Ascending aorta (tissue), 2 donors: ENCODE measurements around the gene RSAD1. TPM values are rescaled to one million over a fixed set of nuclear protein-coding genes. Genes with fewer than 3 reads are reported as not detected.

Experiments
- DNase-seq, 2 donors: peaks; one replicate each; pipeline ENCODE4 v3.0.0-alpha.2; 2019; ENCODE audit warnings: low spot score in 2 of 2
- H3K27ac ChIP-seq, 2 donors: fragments of 200-600 bp; sonication (generic); one replicate each; pipeline ENCODE4 v1.5.1; 2016 to 2017; ENCODE audit warnings: mild to moderate bottlenecking in 1 of 2
- H3K27me3 ChIP-seq: fragments of 200-600 bp; sonication (generic); one replicate; pipeline ENCODE4 v1.5.1; 2017
- H3K36me3 ChIP-seq, 2 donors: fragments of 200-600 bp; sonication (generic); one replicate each; pipeline ENCODE4 v1.5.1; 2016
- H3K4me1 ChIP-seq, 2 donors: fragments of 200-600 bp; sonication (generic); one replicate each; pipeline ENCODE4 v1.5.1; 2016 to 2017; ENCODE audit warnings: mild to moderate bottlenecking in 1 of 2
- H3K4me3 ChIP-seq, 2 donors: fragments of 200-600 bp; sonication (generic); one replicate each; pipeline ENCODE4 v1.5.1; 2016 to 2017; ENCODE audit warnings: mild to moderate bottlenecking in 1 of 2
- H3K9me3 ChIP-seq, 2 donors: fragments of 200-600 bp; sonication (generic); one replicate each; pipeline ENCODE4 v1.5.1; 2016
- intact Hi-C: fragments of 100-400 bp; cut with DNase I; formaldehyde crosslinking; loops from one replicate; pipeline ENCODE4 v1.15.1; 2023
- total RNA-seq: library from RNA; depleted of rRNA; stranded (reverse); fragments of >200 nt; gene quantifications from one replicate; pipeline ENCODE4 v1.1.0, GENCODE V29; 2016
- TF ChIP-seq, protein P1 (sequence below), 3 experiments: fragments of 200-600 bp in 2 of 3; fragments of 450-650 bp in 1 of 3; sonication (generic) in 2 of 3; IDR thresholded peaks; one replicate each; pipeline ENCODE4 v1.5.1; 2016 to 2019; ENCODE audit warnings: antibody characterized with exemption in 3 of 3, mild to moderate bottlenecking in 1 of 3, moderate library complexity in 1 of 3

Gene RSAD1
- total RNA-seq, 1 donor from 2014 or later: 36.7 TPM

DNA sequence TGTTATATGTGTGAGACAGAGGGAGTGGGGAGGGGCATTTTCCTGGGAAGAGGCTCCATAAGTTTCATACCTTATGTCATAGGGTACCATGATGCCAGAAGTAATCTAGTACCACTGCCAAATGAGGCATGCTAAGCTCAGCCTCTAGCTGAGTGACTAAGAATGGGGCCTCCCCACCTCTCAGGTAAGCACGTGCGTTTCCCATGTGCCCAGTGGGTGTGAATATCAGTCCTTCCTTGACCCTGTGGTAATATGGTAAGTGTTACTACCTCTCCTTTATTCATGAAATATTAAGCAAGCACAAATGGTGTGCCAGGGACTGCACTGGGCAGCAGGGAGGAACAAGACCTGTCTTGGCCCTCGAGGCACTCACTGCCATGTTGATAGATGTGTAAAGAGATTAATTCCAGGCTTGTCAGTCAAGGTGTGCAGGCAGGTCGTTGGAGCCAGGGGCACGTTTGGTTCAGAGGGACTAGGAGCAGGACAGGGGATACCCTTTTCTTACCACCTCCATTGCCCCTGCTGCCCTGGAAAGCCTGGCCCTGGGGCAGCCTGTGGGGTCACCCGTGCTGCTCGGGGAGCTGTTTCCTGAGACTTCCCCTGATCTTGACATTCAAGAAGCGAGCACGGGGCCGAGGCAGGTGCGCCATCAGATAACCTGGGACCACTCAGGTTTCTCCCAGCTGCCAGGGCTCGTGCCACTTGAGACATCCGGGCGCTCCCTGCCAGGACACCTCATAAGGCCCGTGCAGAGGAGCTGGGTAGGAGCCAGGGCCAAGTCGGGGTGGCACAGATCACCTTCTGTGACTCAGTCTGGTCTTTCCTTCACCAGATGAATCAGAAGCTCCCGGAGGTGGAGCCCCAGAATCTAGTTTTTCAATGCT is 8.8 kb downstream of the RSAD1 start:
- Histone ChIP-seq H3K27ac (no peak overlapping the region), H3K4me1 (peaks cover 3 to 9% of the 10 kb centered on the region in 2 donors), H3K27me3 (no peaks in the 10 kb centered on the region), H3K4me3 (no peak overlapping the region), H3K9me3 (no peaks in the 10 kb centered on the region), H3K36me3 (peaks cover 20 to 42% of the 10 kb centered on the region in 2 donors)
- intact Hi-C loops: no loop called here
- no peak for DNase-seq
- TF ChIP-seq, protein P1, sequence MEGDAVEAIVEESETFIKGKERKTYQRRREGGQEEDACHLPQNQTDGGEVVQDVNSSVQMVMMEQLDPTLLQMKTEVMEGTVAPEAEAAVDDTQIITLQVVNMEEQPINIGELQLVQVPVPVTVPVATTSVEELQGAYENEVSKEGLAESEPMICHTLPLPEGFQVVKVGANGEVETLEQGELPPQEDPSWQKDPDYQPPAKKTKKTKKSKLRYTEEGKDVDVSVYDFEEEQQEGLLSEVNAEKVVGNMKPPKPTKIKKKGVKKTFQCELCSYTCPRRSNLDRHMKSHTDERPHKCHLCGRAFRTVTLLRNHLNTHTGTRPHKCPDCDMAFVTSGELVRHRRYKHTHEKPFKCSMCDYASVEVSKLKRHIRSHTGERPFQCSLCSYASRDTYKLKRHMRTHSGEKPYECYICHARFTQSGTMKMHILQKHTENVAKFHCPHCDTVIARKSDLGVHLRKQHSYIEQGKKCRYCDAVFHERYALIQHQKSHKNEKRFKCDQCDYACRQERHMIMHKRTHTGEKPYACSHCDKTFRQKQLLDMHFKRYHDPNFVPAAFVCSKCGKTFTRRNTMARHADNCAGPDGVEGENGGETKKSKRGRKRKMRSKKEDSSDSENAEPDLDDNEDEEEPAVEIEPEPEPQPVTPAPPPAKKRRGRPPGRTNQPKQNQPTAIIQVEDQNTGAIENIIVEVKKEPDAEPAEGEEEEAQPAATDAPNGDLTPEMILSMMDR (IDR thresholded peaks at IDR 0.05): no peak

DNA sequence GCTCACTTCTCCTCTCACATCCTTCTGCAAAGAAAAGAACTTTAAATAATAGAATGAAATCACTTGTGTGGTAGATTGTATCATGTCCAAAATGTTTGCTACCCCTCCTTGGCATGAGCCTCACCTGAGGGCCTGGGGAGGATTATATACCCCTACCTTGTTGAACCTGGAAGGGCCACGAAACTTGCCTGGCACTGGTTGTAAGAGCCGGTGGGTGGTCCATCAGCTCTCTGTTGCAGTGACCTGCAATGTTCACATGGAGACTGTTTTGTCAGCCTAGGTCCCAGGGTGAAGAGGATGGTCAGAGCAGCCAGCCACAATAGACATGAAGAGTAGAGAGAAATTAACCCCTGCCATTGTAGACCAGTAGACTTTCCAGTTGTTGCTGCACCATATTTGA is 10.2 kb downstream of the RSAD1 start:
- Histone ChIP-seq H3K9me3 (no peaks in the 10 kb centered on the region), H3K27ac (no peak overlapping the region), H3K4me3 (no peak overlapping the region), H3K36me3 (peaks cover 20 to 36% of the 10 kb centered on the region in 2 donors), H3K4me1 (no peaks in the 10 kb centered on the region), H3K27me3 (no peaks in the 10 kb centered on the region)
- TF ChIP-seq, protein P1 (IDR thresholded peaks at IDR 0.05): no peak
- DNase-seq: no peak
- intact Hi-C loops: no loop called here

DNA sequence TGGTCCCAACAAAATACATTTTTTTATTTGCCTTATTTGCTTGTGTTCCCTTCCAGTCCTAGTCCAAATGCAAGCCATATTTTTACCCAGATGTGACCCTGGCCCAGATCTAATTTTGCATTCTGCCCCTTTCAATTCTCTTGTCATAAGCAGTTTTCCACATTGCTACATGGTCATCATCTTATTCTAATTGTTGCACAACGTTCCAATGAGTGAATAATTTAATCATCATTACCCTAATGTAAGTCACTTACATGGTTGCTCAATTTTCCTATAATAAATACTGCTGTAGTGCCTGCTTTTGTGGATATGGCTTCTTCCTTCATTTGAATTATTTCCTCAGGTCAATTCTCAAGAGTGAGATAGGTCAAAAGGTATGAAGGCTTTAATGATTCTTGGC is 12.8 kb downstream of the RSAD1 start:
- no peaks in the 10 kb centered on the region for H3K4me1 ChIP-seq
- no peaks in the 10 kb centered on the region for H3K27me3 ChIP-seq
- intact Hi-C loops: no loop called here
- no peak for DNase-seq
- H3K4me3 ChIP-seq: no peak overlapping the region
- TF ChIP-seq, protein P1 (IDR thresholded peaks at IDR 0.05): no peak
- H3K36me3 ChIP-seq: peaks cover 0 to 10% of the 10 kb centered on the region in 2 donors
- H3K9me3 ChIP-seq: no peaks in the 10 kb centered on the region
- no peak overlapping the region for H3K27ac ChIP-seq

DNA sequence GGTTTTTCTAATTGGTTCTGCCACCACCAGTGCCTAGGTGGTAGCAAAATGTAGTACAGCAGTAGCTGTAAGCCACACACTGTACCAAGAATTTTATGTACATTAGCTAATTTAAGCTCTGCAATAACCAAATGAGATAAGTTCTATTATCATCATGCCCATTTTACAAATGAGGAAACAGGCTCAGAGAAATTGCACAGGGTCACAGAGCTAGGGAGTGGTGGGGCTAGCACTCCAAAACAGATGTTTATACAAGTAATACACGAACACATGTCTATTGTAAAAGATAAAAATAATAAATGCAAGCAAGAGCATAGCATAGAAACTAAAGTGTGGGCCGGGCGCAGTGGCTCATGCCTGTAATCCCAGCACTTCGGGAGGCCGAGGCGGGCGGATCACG is 13.6 kb downstream of the RSAD1 start:
- no peak overlapping the region for H3K27ac ChIP-seq
- H3K4me1 ChIP-seq: no peaks in the 10 kb centered on the region
- intact Hi-C loops: no loop called here
- H3K36me3 ChIP-seq: peaks cover 0 to 5% of the 10 kb centered on the region in 2 donors
- H3K4me3 ChIP-seq: no peak overlapping the region
- no peaks in the 10 kb centered on the region for H3K27me3 ChIP-seq
- DNase-seq: no peak
- TF ChIP-seq, protein P1 (IDR thresholded peaks at IDR 0.05): no peak
- H3K9me3 ChIP-seq: no peaks in the 10 kb centered on the region

DNA sequence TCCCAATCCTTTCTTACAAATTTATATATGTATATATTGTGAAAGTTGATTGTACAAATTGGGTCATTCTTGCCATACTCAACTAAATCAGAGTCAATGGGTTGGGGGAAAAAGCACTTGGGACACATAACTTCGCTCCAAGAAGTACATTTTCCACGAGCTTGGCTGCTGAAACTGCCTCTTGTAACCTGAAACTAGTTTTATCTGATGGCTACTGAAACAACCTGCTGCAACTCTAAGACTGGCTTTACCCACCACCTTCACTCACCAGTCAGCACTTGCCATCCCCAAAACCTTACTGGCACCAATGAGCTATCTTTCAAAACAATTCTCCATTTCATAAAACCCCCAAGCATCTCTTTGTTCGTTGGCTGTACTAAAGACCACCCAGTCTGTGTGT is 15.1 kb downstream of the RSAD1 start:
- intact Hi-C loops: no loop called here
- Histone ChIP-seq H3K36me3 (no peaks in the 10 kb centered on the region), H3K4me1 (no peaks in the 10 kb centered on the region), H3K4me3 (no peak overlapping the region), H3K27me3 (no peaks in the 10 kb centered on the region), H3K27ac (no peak overlapping the region), H3K9me3 (no peaks in the 10 kb centered on the region)
- no peak for DNase-seq
- TF ChIP-seq, protein P1 (IDR thresholded peaks at IDR 0.05): no peak
